G401 (cell line): ENCODE data around the gene CYP2R1. TPM values are rescaled to one million over a fixed set of nuclear protein-coding genes. Genes with fewer than 3 reads are reported as not detected.
"Not testable (repeated sequence)": the region's sequence is repeated elsewhere in the genome, so short reads cannot be mapped to it uniquely, and the experiment has no call there.

Experiments
- DNase-seq: peaks from one replicate; pipeline ENCODE4 v3.0.0-alpha.2; 2015; ENCODE audit warnings: low spot score
- in situ Hi-C: cut with HindIII; loops from 2 replicates; pipeline ENCODE4 v1.10.0; 2016; ENCODE audit warnings: low sequenced_read_pairs, mixed read lengths
- total RNA-seq: library from RNA; depleted of rRNA; stranded (reverse); fragments of >200 nt; shearing (Covaris generic); gene quantifications from 2 replicates; pipeline ENCODE4 v1.2.3, GENCODE V29; 2014

CYP2R1 gene
- total RNA-seq, 1 experiment from 2014 or later: 26.9 TPM

DNA sequence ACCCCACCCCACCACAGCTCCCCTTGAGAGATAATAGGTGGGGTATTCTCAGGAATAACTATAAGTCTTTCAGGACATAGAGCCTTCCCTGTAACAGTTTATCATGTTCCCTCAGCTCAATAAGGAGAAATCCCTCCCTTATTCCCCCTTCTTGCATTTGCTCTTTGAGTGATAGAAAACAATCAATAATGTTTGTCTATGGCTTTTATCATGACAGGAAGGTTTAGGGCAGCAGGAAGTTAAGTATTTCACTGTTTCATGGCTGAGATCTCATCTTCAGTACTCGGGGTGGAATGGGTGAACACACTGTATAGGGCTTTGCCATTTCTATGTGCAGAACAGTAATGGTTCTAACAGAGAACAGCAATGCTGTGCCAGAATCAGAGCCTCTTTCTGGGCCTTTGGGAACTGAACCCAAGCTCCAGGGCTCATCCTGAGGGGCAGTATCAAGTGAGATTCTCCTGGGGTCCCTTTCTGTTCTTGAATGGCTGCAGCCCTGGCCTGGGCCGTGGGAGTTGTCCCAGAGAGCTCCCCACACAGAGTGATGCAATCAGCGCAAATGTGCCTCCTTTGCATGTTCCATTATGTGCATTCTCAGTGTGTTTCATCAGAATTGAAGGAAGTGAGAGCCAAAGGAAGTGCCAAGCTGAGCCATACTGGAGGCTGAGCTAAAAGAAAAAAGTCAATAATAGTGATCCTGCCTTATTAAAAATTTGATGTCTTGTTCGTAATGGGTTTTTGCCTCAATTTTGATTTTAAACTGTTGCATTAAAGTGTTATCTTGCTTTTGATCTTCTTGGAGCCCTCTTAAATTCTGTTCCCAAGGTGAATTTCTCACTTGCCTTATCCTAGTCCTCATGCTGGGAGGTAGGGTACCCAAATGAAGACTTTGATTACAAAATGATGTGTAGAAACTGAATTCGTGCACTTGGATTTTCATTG is 2.9 kb upstream of the CYP2R1 start:
- DNase-seq: no peak
- in situ Hi-C loops: no loop called here

DNA sequence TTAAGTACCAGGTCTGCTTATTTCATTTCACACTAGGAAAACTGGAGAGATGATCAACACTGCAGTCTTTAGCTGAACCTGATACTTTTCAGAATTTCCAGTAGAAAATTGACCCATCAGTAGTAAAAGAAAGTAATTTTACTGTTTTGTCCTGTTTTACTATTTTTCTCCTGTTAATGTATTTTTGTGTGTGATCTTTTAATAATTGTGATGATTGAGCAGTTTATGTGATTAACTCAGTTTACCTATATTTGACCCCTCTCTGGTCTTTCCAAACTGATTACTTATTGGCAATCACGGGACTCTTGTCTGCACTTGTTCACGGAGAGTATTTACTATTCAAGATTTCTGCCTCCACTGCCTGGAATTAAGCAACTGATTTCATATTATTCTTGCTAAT is 546 bp upstream of the CYP2R1 start:
- in situ Hi-C loops: no loop called here
- DNase-seq: no peak

GRCh38 chr11:14891143-14892035 is 642 bp downstream of the CYP2R1 start:
- peak; percentile 84 for DNase-seq
- in situ Hi-C loops: no loop called here

- no peak for DNase-seq
- in situ Hi-C loops: no loop called here
Measured at GRCh38 chr11:14886513-14886912, 5.5 kb downstream of the CYP2R1 start.

GRCh38 chr11:14884667-14885273 is 7.3 kb downstream of the CYP2R1 start:
- DNase-seq: no peak
- in situ Hi-C loops: no loop called here

DNA sequence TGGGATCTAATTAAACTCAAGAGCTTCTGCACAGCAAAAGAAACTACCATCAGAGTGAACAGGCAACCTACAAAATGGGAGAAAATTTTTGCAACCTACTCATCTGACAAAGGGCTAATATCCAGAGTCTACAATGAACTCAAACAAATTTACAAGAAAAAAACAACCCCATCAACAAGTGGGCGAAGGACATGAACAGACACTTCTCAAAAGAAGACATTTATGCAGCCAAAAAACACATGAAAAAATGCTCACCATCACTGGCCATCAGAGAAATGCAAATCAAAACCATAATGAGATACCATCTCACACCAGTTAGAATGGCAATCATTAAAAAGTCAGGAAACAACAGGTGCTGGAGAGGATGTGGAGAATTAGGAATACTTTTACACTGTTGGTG is 8.3 kb downstream of the CYP2R1 start:
- DNase-seq, in situ Hi-C loops: not testable (repeated sequence)

- DNase-seq: no peak
- in situ Hi-C loops: no loop called here
Measured at GRCh38 chr11:14882196-14882595, 9.8 kb downstream of the CYP2R1 start.

GRCh38 chr11:14881576-14882193 is 10.3 kb downstream of the CYP2R1 start:
- in situ Hi-C loops: no loop called here

DNA sequence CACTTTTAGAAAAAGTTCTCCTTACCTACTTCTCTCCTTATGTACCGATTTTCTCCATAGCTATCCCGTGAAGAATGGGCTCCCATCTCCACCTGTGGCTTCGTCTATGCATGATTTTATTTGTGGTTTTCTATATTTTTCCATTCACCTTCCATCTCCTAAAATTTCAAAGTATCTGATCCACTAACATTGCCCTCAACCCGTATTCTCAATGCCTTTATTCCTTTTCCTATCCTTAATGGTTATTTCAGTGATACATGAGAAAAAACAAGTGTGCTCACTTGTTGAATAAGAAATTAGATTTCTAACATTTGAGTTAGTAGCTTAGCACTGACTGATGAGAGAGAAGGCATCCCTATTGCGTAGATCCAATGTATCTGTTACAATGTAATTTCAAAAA is 16.9 kb downstream of the CYP2R1 start:
- no peak for DNase-seq
- in situ Hi-C loops: no loop called here

More at GRCh38 chr11:14881576-14882193, 10.3 kb downstream of the CYP2R1 start:
- peak; percentile 63 for DNase-seq

GRCh38 chr11:14873632-14874031 is 18.4 kb downstream of the CYP2R1 start:
- in situ Hi-C loops: no loop called here
- DNase-seq: no peak

- DNase-seq: no peak
- in situ Hi-C loops: no loop called here
Measured at GRCh38 chr11:14872032-14872431, 20.0 kb downstream of the CYP2R1 start.

DNA sequence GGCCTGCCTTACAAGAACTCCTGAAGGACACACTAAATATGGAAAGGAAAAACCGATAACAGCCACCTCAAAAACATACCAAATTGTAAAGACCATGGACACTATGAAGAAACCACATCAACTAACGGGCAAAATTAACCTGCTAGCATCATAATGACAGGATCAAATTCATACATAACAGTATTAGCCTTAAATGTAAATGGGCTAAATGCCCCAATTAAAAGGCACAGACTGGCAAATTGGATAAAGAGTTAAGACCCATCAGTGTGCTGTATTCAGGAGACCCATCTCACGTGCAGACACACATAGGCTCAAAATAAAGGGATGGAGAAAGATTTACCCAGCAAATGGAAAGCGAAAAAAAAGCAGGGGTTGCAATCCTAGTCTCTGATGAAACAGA is 28.3 kb downstream of the CYP2R1 start:
- not testable (repeated sequence) for DNase-seq

GRCh38 chr11:14861680-14862079 is 30.4 kb downstream of the CYP2R1 start:
- in situ Hi-C loops: no loop called here

More for the DNA sequence above, 28.3 kb downstream of the CYP2R1 start:
- in situ Hi-C loops: not testable (repeated sequence)

DNA sequence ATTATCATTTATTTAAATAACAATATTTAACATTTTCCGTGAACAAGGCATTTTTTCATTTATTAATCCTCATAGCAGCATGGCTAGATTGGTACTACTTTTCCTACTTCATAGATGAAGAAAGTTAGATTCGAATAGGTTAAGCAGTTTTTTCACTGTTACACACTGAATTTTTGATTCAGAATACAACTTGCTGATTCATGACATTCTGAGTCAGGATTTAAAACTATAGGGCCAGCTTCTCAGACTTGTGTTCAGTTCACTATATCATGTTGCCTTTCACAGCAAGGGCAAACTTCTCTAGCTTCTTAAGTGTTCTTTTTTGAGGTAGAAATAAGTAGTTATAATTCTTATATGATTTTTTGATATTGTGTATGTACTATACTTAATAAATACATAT is 31.5 kb downstream of the CYP2R1 start:
- no peak for DNase-seq

More at GRCh38 chr11:14861680-14862079, 30.4 kb downstream of the CYP2R1 start:
- DNase-seq: no peak

GRCh38 chr11:14858404-14858803 is 33.6 kb downstream of the CYP2R1 start:
- in situ Hi-C loops: no loop called here
- no peak for DNase-seq

More for the DNA sequence above, 31.5 kb downstream of the CYP2R1 start:
- in situ Hi-C loops: no loop called here

DNA sequence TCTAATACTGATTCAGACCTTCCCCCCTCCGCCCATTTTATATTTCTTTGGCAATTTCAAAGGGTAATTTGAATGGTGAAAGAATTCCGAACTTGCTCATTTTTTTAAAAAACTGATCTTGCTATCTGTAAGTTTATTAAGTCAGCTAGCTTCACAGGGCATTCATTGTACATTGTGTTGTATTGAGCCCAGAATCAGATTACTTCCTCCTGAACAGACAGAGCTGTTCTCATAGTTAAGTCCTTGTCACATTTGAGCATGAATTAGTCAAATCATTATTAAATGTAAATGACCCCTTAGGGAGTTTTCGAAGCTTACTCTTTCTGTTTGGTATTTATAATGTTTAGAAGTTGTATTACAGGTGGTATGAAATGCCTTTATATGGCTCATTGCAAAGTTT is 34.4 kb downstream of the CYP2R1 start:
- in situ Hi-C loops: no loop called here
- DNase-seq: no peak

- DNase-seq: no peak
- in situ Hi-C loops: no loop called here
Measured at GRCh38 chr11:14855890-14856289, 36.1 kb downstream of the CYP2R1 start.

- no peak for DNase-seq
- in situ Hi-C loops: no loop called here
Measured at GRCh38 chr11:14854057-14854456, 38.0 kb downstream of the CYP2R1 start.

DNA sequence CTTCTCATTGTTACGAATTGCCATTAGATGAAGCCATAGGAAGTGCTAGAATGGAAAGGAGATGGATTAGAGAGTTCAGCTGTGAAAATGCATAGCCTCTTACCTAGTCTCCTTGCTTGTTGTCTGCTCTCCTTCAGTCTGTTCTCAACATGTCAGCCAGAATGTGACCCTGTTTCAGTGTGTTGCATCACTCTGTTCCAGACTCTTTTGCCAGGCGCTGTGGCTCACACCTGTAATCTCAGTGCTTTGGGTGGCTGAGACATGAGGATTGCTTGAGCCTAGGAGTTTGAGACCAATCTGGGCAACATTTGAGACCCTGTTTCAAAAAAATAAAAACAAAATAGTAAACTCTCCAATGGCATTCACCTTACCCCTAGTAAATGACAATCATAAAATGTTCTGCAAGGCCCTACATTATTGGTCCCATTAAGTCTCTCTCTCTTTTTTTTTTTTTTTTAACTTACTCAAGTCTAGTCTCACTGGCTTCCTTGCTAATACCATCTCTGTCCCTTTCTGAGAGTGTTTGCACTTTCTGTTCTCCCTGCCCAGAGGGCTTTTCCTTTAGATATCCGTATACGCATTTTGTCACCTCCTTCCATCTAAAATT is 39.4 kb downstream of the CYP2R1 start:
- DNase-seq: no peak

More for the DNA sequence above, 39.4 kb downstream of the CYP2R1 start:
- in situ Hi-C loops: no loop called here
